HG03469 (cell line): ENCODE data around the gene CENPF.
"Not testable (repeated sequence)": the region's sequence is repeated elsewhere in the genome, so short reads cannot be mapped to it uniquely, and the experiment has no call there.

ENCODE experiments used
- ATAC-seq: cut with Tn5 transposase; IDR thresholded peaks from one replicate; pipeline ENCODE4 v1.9.1; 2021; ENCODE audit warnings: mild to moderate bottlenecking, moderate library complexity, moderate number of reproducible peaks; ENCODE audit not compliant: unreplicated experiment

The CENPF gene

DNA sequence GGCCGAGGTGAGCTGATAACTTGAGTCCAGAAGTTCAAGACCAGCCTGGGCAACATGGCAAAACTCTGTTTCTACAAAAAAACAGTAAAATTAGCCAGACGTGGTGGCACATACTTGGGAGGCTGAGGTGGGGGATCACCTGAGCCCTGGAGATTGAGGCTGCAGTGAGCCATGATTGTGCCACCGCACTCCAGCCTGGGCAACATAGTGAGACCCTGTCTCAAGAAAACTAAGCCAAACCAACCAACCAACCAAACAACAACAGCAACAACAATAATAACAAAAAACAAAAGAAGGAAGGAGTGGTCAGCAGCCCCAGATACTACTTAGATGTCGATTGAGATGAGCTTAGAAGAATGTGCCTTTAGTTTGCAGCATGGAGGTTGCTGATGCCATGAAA, 47.7 kb downstream of the CENPF start:
- ATAC-seq, result no peak

DNA sequence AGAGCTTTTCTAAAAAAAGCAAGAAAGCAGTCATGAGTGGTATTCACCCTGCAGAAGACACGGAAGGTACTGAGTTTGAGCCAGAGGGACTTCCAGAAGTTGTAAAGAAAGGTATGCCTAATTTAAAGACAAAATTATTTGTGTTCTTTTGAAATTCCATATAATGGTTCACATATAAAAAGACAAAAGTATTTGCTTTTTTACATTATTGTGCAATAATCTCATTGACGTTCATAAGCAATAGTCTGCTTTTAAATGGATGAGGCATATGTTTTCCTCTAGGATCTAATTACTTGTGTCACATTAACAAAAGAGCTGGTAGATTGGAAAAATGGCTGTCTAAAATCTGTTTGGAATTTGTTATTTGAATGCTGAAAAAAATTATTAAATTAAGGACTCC, 54.3 kb downstream of the CENPF start:
- ATAC-seq, result no peak

- ATAC-seq, result no peak
These were observed 55.2 kb downstream of the CENPF start for GRCh38 chr1:214658175-214658574.

GRCh38 chr1:214658785-214659184, 55.8 kb downstream of the CENPF start:
- no peak for ATAC-seq

- no peak for ATAC-seq
These were observed 57.2 kb downstream of the CENPF start for GRCh38 chr1:214660190-214660589.

GRCh38 chr1:214660900-214661299, 57.9 kb downstream of the CENPF start:
- no peak for ATAC-seq

GRCh38 chr1:214662223-214662785, 59.3 kb downstream of the CENPF start:
- no peak for ATAC-seq

DNA sequence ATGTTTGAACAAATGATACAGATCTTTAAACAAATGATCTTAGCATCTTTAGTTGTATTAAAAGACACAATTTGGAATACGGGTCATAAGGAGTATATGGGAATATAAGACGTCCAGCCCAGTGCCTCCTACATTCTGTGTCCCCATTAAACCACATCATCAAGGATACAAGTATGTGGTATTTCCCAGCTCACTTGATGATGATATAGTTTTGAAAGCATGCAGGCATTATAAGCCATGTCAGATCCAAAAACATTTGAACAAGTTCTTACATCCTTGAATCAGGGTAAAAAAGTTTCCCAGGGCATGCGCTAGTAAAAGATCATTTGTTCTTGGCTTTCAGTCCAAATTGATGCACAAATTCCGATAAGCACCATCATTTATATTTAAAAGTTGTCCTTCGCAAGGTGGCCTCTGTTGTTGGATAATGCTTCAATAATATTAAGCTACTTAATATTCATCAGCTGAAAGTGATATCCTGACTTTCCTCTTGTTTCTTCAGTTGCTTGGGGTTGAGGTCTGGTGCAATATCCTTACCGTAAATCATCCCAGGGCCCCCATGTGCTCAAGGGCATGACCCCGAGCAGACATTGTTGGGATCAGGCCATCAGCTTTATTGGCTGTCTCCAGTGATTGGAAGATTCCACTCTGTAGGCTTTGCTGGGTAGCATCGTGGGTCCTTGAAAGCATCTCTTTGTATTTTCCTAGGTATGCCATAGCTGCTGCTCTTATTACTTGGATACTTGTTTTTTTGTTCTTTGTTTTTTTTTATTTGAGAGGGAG, 61.8 kb downstream of the CENPF start:
- no peak for ATAC-seq

DNA sequence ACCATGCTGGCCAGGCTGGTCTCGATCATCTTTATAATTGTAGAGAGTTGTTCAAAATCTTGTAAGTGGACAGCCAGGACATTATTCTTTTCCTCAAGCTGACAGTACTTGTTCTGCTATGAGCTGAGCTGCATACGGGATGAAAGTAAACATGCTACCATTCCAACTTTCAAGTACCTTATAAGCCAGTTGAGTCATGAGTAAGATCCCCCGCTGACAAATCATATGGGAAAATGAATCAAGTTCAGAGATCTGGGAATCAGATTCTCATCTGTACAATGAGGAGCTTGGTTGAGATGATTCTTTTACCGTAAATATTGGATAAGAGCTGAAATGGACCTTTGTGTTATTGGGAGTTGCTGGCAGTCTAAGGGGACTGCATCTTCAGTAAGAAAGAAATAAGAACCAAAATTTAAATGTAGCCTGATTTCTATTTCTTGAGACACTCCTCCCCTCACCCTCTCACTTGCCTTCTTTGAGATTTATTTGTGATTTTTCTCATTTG, 62.7 kb downstream of the CENPF start:
- no peak for ATAC-seq

DNA sequence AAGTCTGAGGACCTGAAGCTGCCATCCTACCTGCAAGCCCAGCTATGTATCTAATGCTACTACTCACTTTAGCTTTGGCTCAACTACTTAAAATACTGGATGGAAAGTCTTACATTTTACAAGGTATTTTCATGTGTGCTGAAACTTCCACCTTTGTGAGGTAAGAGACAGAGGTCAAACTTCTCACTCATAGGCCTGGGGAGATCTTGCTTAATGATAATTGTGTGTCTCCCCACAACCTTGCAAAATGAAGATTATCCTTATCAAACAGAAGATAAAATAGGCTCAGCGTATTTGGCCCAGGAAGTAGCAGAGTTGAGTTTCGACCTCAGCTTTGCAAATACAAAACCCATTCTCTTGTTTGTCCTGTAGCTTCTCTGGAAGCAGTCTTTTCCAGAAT, 63.7 kb downstream of the CENPF start:
- ATAC-seq, result no peak

GRCh38 chr1:214670098-214670497, 67.1 kb downstream of the CENPF start:
- no peak for ATAC-seq

GRCh38 chr1:214673029-214673428, 70.0 kb downstream of the CENPF start:
- not testable (repeated sequence) for ATAC-seq

GRCh38 chr1:214673576-214673975, 70.6 kb downstream of the CENPF start:
- ATAC-seq, result no peak

GRCh38 chr1:214675524-214675923, 72.5 kb downstream of the CENPF start:
- ATAC-seq, result not testable (repeated sequence)

- no peak for ATAC-seq
These were observed 73.8 kb downstream of the CENPF start for GRCh38 chr1:214676747-214677146.

GRCh38 chr1:214677945-214678344, 75.0 kb downstream of the CENPF start:
- ATAC-seq, result no peak

DNA sequence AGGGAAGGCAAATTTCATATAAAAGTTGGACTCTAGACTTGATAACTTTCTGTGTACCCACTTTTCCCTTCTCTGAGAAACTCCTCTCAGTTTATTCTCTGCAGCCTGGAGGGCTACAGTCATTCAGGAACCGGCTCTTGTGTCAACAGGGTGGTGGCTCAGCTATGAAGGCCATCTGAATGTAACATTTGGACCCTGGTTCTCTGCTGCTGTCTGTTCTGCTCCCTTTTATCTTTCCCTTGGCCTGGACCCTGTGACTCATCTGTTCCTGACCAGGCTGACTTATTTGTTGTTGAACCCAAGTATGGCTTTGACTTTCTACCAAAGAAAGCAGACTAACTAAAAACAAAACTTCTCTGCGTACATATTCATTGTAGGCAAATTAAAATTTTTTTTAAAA, 75.4 kb downstream of the CENPF start:
- no peak for ATAC-seq

- ATAC-seq, result no peak
These were observed 80.6 kb downstream of the CENPF start for GRCh38 chr1:214683621-214684020.

GRCh38 chr1:214685906-214686305, 82.9 kb downstream of the CENPF start:
- no peak for ATAC-seq

- ATAC-seq, result no peak
These were observed 83.5 kb downstream of the CENPF start for GRCh38 chr1:214686497-214686896.

DNA sequence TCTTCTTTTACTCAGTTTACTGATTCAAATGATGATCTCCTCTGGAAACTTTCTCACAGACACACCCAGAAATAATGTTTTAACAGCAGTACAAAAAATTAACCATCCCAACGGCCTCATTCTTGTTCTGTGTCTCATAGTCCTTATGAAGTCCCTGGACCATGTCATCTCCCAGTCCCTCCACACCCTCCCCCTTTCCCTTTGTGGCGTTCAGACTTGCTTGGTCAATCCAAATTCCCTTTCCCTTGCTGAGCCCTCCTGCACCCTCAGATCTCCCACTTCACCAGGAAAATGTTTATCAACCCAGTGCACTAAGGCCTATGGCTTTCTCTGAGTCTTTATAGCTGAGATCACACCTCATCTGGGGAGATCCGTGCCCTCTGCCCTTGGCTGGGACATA, 85.9 kb downstream of the CENPF start:
- no peak for ATAC-seq

- ATAC-seq, result no peak
These were observed 91.8 kb downstream of the CENPF start for GRCh38 chr1:214694769-214695168.
